NK-92 (cell line): ENCODE measurements around the gene MIOX.
"Not testable (repeated sequence)": the region's sequence is repeated elsewhere in the genome, so short reads cannot be mapped to it uniquely, and the experiment has no call there.

Experiments
- DNase-seq: peaks from one replicate; lab custom pipeline; 2025; ENCODE audit not compliant: unreplicated experiment; lab: John Stamatoyannopoulos, UW

Gene MIOX

DNA sequence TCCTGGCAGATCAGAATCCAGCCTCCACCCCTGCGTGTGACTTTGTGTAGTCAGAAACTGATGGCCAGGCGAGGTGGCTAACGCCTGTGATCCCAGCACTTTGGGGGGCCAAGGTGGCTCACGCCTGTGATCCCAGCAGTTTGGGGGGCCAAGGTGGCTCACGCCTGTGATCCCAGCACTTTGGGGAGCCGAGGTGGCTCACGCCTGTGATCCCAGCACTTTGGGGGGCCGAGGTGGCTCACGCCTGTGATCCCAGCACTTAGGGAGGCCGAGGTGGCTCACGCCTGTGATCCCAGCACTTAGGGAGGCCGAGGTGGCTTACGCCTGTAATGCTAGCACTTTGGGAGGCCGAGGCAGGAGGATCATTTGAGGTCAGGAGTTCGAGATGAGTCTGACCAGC lies 26.5 kb downstream of the MIOX start:
- no peak for DNase-seq

DNA sequence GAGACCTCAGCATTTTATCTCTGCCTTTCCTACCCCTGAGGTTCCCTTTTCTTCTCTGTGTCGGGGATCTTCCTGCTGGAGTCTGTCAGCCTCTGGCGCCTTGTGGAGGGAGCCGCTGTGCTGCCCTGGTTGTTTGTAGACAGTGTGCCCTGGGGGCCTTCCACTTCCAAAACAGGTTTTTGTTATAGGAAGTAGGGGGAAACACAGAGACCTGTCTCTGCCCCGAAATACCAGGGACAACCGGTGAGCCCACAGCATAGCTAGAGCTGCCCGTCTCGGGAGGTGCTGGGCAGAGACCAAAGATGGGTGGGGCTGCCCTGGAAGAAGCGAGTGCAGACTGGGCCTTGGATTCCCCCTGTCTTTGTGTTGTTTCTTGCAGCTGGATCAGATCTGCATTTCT lies 29.4 kb downstream of the MIOX start:
- no peak for DNase-seq

DNA sequence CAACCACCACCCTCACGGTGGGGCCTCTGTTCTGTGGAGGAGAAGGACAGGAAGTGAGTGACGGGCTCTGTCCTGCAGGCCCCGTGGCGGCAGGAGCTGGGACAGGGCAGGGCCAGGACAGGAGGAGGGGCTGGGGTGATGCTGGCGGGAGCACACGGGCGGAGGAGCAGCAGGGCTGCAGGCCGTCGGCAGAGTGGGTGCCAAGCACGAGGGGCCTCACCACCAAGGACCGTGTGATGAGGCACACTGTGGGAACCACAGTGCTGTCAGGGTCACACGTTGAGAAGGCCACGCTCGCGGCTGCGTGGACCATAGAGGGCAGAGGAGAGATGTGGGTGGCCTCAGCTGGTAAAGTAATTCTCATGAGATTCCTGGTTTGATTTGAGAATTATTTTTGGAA lies 30.2 kb downstream of the MIOX start:
- DNase-seq = no peak

DNA sequence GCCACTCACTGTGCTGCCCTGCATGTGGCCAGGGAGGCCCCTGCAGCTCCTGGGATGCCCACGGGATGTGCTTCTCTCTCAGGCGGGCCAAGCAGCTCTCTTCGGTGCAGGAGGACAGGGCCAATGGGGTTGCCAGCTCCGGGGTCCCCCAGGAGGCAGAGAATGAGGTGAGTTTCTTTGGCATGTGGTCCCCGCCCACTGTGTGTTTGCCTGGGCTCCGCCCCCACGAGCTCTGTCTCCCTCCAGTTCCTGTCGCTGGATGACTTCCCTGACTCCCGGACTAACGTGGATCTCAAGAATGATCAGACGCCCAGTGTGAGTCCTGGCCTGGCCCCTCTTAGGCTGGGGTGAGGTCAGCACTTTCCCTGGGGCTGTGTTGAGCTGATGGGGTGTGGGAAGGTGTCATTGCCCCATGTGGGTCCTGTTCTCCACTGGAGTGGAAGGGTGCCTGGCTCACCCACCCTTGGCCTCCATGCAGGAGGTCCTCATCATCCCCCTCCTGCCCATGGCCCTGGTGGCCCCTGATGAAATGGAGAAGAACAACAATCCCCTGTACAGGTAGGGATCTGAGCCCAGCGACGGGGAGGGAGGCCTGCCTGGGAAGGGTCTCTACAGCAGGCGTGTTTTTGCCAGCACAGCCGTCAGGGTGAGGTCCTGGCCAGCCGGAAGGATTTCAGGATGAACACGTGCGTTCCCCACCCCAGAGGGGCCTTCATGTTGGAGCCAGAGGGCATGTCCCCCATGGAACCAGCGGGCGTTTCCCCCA lies 31.0 kb downstream of the MIOX start:
- no peak for DNase-seq

DNA sequence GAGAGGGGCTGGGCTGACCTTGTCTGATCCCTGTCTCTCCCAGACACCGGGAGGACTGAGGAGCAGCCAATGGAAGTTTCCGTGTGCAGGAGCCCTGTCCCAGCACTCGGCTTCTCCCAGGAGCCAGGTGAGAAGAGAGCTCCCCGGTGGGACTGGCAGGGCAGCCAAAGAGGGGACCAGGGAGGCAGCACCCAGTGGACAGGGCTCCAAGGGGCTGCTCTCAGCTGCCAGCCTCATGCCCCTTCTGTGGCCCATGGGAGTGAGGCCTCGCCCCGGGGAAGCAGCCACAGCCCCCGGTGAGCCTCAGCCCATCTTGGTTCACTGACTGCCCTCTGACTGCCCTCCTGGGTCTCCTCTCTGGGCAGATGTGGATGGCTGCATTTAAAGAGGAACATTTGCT lies 31.9 kb downstream of the MIOX start:
- no peak for DNase-seq

DNA sequence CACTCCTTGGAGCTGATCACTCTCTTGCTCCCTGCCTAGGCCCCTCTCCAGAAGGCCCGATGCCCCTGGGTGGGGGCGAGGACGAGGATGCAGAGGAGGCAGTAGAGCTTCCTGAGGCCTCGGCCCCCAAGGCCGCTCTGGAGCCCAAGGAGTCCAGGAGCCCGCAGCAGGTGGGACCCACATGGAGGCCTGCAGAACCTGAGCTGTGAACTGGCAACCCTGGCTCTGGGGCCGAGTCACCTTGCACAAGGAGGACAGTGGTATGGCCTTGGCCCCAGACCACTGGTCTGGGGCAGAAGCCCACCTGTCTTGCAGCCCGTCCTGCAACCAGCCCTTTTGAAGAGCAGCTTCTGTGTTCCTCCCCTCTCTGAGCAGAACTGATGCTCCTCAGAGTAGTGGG lies 32.5 kb downstream of the MIOX start:
- no peak for DNase-seq

DNA sequence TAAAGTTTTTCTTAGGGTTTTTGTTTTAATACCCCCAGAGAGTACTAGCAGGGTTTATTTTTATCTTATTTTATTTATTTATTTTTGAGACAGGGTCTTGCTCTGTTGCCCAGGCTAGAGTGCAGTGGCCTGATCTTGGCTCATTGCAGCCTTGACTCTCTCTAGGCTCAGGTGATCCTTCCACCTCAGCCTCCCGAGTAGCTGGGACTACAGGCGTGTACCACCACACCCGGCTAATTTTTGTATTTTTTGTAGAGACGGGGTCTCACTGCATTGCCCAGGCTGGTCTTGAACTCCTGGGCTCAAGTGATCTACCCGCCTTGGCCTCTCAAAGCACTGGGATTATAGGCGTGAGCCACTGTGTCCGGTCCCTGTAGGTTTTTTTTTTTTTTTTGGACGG lies 33.5 kb downstream of the MIOX start:
- not testable (repeated sequence) for DNase-seq

DNA sequence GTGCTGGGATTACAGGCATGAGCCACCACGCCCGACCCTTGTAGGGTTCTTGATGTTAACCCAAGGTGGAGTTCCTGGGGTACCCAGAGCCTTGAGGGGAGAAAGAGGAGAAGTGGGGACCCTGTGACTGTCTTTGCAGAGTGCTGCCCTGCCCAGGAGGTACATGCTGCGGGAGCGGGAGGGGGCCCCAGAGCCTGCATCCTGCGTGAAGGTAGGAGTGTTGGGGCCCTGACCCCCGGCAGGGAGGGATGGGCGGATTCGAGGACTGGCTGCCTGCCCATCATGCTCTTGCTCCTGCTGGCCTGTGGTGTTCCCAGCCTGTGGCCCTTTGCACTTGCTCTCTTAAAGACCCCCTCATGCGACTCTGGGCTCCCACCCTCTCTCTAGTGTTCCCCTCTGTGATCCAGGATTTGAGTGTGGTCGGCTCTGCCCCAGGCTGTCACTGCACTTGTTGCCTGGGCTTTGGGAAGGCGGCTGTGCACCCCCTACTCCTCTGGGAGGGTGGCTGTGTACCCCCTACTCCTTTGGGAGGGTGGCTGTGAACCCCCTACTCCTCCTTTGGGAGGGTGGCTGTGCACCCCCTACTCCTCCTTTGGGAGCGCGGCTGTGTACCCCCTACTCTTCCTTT lies 34.3 kb downstream of the MIOX start:
- no peak for DNase-seq

DNA sequence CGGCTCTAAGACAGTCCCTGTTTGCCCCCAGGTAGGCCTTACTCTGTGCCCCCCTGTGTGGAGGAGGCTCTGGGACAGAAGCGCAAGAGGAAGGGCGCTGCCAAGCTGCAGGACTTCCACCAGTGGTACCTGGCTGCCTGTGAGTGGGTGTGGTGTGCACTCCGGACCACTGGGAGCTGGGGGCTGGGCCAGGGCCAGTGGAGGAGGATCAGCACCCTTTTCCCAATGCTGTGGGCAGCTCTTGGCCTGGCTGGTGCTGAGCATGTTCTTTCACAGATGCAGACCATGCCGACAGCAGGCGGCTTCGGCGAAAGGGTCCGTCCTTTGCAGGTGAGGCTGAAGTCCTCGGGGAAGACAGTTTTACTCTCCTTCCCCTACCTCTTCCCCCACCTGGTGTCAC lies 35.1 kb downstream of the MIOX start:
- DNase-seq = no peak

DNA sequence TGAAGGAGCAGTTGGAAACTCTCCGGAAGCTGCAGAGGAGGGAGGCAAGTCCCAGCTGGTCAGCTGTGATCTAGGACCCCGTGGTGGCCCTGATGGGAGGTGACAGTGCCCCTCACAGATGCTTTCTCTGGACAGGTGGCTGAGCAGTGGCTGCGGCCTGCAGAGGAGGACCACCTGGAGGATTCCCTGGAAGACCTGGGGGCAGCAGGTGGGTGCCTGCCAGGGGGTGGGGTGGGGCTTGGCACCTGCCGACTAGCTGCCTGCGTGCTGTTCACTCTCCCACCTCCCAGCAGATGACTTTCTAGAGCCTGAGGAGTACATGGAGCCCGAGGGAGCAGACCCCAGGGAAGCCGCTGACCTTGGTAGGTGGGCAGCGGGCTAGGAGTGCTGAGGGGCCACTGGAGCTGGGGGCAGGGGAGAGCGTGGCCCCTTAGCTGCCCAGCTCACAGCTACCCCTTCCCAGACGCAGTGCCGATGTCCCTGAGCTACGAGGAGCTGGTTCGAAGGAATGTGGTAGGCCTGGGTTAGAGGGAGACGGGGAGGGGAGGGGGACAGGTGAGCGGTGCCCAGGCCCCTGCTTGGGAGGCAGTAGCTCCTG lies 35.6 kb downstream of the MIOX start:
- DNase-seq = no peak

DNA sequence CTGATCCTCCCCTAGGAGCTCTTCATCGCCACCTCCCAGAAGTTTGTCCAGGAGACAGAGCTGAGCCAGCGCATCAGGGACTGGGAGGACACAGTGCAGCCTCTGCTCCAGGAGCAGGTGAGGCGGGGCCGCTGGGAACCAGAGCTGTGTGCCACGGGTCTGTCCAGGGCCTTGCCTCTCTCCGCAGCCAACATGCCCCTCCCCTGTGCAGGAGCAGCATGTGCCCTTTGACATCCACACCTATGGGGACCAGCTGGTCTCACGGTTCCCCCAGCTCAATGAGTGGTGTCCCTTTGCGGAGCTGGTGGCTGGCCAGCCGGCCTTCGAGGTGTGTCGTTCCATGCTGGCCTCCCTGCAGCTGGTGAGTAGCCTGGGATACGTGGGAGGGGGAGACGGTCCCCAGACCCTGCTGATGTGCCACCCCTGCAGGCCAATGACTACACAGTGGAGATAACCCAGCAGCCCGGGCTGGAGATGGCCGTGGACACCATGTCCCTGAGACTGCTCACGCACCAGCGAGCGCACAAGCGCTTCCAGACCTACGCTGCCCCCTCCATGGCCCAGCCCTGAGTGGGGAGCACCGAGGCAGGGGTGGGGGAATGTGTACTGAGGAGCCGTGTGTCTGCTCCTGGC lies 36.3 kb downstream of the MIOX start:
- no peak for DNase-seq

DNA sequence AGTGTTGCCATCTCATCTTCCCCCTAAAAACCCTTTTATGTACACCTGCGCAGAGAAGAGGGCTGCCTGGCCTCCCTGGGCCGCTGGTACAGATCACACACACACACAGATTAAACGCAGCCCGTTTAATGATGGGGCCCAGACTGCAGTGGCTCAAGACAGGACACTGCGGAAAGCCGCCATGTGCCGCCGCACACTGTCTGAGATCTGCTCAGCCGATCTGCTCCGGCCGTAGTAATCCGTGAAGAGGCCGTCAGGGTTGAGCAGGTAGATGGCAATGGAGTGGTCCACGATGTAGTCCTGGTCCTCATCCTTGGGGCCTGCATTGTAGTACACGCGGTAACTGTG lies 36.8 kb downstream of the MIOX start:
- no peak for DNase-seq

DNA sequence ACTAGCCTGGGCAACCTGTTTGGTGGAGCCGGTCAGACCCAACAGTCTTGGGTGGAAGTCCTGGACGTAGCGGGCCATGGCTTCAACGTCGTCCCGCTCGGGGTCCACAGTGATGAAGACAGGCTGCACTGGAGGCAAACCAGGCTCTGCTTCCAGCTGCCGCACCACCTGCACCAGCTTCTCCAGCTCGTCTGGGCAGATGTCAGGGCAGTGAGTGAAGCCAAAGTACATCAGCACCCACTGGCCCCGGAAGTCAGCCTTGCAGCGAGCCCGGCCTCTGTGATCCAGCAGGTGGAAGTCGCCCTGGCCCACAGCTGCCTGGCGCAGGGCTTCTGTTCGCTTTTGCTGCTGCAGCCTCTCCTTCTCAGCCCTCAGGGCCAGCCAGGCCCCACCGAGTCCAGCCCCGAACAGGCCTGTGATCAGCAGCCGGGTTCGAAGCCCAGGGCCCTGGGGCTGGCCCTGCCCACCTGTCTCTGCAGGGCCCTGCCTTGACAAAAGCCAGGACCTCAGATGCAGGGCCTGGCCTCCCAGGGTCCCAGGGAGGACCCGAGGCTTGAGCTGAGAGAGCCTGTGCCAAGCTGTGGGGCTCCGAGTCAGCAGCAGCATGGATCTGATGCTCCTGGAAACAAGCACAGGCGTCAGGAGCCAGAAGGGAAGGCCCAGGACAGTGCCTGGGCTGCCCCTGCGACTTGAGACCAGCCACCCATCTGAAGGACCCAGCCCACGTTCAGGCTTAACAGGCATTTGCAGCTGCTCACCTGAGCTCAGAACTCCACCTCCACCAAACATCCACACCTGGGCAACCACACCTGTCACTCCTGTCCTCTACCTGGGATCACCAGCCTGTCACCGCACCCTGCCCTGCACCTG lies 37.4 kb downstream of the MIOX start:
- no peak for DNase-seq

DNA sequence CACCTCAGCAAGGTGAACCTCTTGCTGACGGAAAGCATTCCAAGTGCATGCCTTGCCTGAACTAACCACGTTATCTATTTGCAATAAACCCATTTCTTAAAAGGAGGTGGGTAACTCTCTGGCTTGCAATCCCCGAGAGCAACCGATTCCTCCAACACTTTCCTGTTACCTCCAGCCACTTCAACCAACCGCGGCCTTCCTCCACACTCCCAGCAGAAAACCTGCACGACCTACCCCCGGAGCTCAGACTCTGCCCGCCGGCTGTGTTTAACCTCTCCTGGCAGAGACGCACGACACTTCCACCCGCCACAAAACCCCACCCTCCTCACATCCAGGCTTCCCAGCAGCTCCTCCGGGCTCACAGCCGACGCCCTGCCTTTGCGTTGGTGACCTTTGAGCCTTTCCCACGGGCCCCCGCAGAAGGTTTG lies 38.0 kb downstream of the MIOX start:
- no peak for DNase-seq

DNA sequence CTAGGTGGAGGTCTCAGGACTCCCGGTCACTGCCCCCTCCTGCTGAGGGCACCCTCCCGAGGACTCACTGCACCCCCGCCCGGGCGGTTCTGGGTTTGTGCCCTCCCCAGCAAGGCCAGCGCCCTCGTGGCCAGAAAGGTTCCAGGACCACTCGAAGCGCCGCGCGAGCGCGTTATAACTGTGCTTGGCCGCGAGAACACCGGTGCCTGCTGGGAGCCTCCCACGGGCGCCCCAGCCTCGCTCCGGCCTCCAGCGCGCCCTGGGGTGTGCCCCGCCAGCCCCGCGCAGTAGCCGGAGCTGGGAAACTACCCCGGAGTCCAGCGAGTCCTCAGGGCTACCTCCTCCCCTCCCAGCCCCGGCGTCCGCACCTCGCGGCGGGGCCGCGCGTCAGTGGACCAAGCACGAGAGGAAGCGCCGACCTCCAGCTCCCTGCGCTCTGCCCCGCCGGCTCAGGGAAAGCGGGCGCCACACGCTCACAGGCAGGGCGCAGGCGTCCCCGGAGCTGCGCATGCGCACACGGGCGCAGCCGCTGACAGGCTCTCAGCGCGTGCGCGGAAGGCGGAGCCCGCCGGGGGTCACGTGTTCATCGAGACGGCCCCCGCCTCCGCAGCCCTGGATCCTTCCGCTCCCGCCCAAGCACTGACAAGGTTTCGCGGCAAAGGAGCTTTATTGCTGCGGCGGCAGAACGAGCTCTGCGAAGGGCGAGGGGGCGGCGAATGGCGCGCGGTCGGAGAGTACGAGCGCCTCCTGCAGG lies 38.6 kb downstream of the MIOX start, which contains the start of gene SCO2:
SCO2 (minus strand) TSS at position 495 of the 754 bp plus-strand sequence. CDS start 1,187 bp downstream, outside the sequence.
- DNase-seq = peak; percentile 77

DNA sequence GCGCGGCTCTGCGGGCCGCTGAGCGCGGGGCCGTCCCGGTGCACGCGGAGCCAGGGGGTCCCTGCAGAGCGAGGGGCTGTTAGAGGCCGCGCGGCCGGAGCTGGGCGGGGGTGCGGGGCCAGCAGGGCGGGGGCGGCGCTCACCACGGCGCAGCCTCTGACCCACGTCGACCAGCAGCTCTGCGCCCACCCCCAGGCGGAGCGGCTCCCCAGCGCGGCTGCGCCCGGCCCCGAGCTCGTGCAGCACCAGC lies 39.1 kb downstream of the MIOX start:
- no peak for DNase-seq

DNA sequence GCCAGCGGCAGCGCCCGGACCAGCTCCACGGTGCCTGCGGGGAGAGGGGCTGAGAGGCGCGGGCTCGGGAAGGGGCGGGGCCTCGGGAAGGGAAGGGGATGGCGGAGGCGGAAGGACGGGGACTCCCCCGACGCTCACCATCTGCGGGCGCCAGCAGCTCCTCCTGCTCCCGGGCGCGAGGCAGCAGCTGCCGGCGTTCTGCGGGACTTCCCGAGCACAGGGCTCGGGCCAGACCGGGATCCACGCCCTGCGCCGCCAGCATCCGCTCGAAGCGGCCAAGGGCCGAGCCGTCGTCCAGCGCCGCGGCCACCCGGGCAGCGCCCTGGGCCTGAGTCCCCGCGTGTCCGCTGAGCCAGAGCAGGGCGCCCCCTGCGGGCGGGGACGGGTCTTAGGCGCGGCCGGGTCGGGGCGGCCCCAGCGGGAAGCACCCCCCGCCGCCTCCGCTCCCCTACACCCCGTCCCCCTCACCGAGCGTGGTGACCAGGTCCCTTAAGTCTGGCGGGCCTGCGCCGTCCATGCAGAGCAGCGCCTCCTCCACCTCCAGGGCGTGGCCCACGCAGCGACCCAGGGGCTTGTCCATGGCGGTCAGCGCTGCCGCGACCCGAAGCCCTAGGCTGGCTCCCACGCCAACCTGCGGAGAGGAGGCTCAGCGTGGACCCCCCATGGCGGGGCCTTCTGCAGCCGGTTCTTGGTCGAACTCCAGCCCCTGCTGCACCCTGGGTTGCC lies 39.6 kb downstream of the MIOX start:
- no peak for DNase-seq

DNA sequence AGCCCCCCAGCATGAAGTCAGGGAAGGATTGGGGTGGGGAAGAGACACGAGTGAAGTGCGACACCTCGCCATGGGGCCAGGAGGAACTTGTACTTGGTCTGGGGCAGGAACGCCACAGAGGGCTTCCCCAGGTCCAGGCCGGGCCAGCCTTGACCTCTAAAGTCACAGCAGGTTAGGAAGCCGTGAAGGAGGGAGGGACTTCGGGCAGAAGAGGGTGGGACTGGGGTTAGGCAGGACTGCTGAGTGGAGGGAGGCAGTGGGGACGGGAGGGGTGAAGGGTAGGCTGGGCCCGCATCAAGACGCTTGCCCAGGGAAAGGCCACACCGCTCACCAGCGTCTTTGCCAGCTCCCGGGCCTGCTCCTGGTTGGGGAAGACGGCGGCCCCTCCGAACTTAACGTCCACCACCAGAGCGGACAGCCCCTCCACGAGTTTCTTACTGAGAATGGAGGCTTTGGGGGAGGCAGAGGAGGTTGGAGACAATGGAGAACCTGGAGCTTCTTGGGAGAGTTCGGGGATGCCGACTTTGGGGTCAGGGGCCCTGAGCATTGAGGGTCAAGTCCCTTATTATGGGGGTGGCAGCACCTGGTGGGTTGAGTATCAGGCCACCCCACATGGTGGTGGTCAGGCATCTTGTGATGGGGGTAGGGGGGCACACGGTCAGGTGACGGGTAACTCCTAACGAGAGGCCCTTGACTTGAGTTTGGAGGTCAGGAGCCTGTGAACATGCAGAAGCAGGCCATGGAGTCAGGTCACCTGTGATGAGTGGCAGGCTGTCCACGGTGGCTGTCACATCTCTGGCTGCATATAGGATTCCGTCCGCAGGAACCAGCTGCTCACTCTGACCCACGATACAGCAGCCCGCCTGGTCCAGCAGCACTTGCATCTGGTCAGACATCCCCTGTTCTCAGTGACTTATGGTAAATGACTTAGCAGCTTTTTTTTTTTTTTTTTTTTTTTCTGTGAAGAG lies 40.5 kb downstream of the MIOX start:
- DNase-seq = no peak
